OCI-LY1 (cell line): ENCODE data around the gene PI4KA.

ENCODE experiments used
- CTCF ChIP-seq: fragments of 200-600 bp; sonication (generic), shearing (Covaris generic); IDR thresholded peaks from 2 replicates; pipeline ENCODE4 v1.5.1; 2017; ENCODE audit warnings: mild to moderate bottlenecking, antibody characterized with exemption, low read length, moderate library complexity, mixed read lengths
- EZH2 ChIP-seq: fragments of 200-600 bp; sonication (generic), shearing (Covaris generic); IDR thresholded peaks from 2 replicates; pipeline ENCODE4 v1.8.0; 2017; ENCODE audit warnings: borderline replicate concordance, mixed run types, mild to moderate bottlenecking, antibody characterized with exemption, low read length, moderate library complexity, mixed read lengths

GRCh38 chr22:20749453-20749852 is 109.2 kb downstream of the PI4KA start:
- no peak for TF ChIP-seq CTCF
- no peak for TF ChIP-seq EZH2
